NCI-H446 (cell line): ENCODE measurements around the gene TSPAN10.
"Not testable (repeated sequence)": the region's sequence is repeated elsewhere in the genome, so short reads cannot be mapped to it uniquely, and the experiment has no call there.

Experiments used
- DNase-seq, 2 experiments: peaks; one replicate each; lab custom pipeline; 2025; lab: John Stamatoyannopoulos, UW

The TSPAN10 gene

GRCh38 chr17:81636505-81637288 lies at the start of gene TSPAN10, which contains the start of gene NPLOC4:
Gene TSPAN10, plus strand, starts transcription at chr17:81637196. Its CDS starts 5,217 bp downstream, at chr17:81642413.
Gene NPLOC4, minus strand, starts transcription at chr17:81637112. Its CDS starts 182 bp downstream, at chr17:81636930.
- peak; percentile 52 to 93 for DNase-seq

GRCh38 chr17:81589612-81590011 lies 47.4 kb upstream of the TSPAN10 start:
- no peak for DNase-seq

GRCh38 chr17:81590121-81590520 lies 46.9 kb upstream of the TSPAN10 start:
- DNase-seq = no peak

- DNase-seq = no peak
Observed at GRCh38 chr17:81591971-81592370, 45.0 kb upstream of the TSPAN10 start.

- no peak for DNase-seq
Observed at GRCh38 chr17:81593105-81593871, 43.7 kb upstream of the TSPAN10 start.

- no peak for DNase-seq
Observed at GRCh38 chr17:81599719-81600486, 37.1 kb upstream of the TSPAN10 start.

GRCh38 chr17:81601525-81602120 lies 35.4 kb upstream of the TSPAN10 start:
- peak; percentile 65 to 76 for DNase-seq

GRCh38 chr17:81603846-81604610 lies 33.0 kb upstream of the TSPAN10 start:
- DNase-seq = no peak

GRCh38 chr17:81607431-81607830 lies 29.6 kb upstream of the TSPAN10 start:
- DNase-seq = no peak

- DNase-seq = no peak
Observed at GRCh38 chr17:81608082-81608481, 28.9 kb upstream of the TSPAN10 start.

- no peak for DNase-seq
Observed at GRCh38 chr17:81608605-81609004, 28.4 kb upstream of the TSPAN10 start.

- no peak for DNase-seq
Observed at GRCh38 chr17:81609541-81610311, 27.3 kb upstream of the TSPAN10 start.

- no peak for DNase-seq
Observed at GRCh38 chr17:81612172-81612970, 24.6 kb upstream of the TSPAN10 start.

GRCh38 chr17:81615401-81615930 lies 21.5 kb upstream of the TSPAN10 start:
- no peak for DNase-seq

GRCh38 chr17:81616877-81617276 lies 20.1 kb upstream of the TSPAN10 start:
- DNase-seq = no peak

GRCh38 chr17:81618307-81618706 lies 18.7 kb upstream of the TSPAN10 start:
- DNase-seq = not testable (repeated sequence)

GRCh38 chr17:81621494-81622130 lies 15.4 kb upstream of the TSPAN10 start:
- no peak for DNase-seq

GRCh38 chr17:81630274-81630673 lies 6.7 kb upstream of the TSPAN10 start:
- no peak for DNase-seq

GRCh38 chr17:81631482-81631881 lies 5.5 kb upstream of the TSPAN10 start:
- no peak for DNase-seq
